GM12864 (cell line): Measurements from ENCODE around the gene RTTN.

Experiments
- DNase-seq: peaks from one replicate; pipeline ENCODE4 v3.0.0-alpha.2; 2011; ENCODE audit warnings: low read depth
- H3K4me3 ChIP-seq: 2 replicates; pipeline ENCODE4 v1.5.1; 2011; ENCODE audit warnings: mild to moderate bottlenecking, low read depth, low read length, control low read depth
- CTCF ChIP-seq: IDR thresholded peaks from 2 replicates; pipeline ENCODE4 v1.5.1; 2011; ENCODE audit warnings: low read depth, mild to moderate bottlenecking, moderate library complexity, low read length, control low read depth, inconsistent platforms; ENCODE audit errors: missing control alignments

Gene RTTN

GRCh38 chr18:69961718-69962117 is 243.8 kb downstream of the RTTN start:
- no peak for TF ChIP-seq CTCF
- no peak overlapping the region for H3K4me3 ChIP-seq
- no peak for DNase-seq

- no peak overlapping the region for H3K4me3 ChIP-seq
- no peak for TF ChIP-seq CTCF
These were observed 247.1 kb downstream of the RTTN start for GRCh38 chr18:69958422-69958821.

GRCh38 chr18:69957747-69958146 is 247.7 kb downstream of the RTTN start:
- DNase-seq, result no peak
- TF ChIP-seq CTCF, result no peak
- H3K4me3 ChIP-seq, result no peak overlapping the region

More at GRCh38 chr18:69958422-69958821, 247.1 kb downstream of the RTTN start:
- DNase-seq, result no peak

GRCh38 chr18:69956665-69957620 is 248.5 kb downstream of the RTTN start:
- DNase-seq, result no peak
- H3K4me3 ChIP-seq, result no peak overlapping the region
- TF ChIP-seq CTCF, result no peak

GRCh38 chr18:69956057-69956456 is 249.4 kb downstream of the RTTN start:
- DNase-seq, result no peak
- no peak overlapping the region for H3K4me3 ChIP-seq
- TF ChIP-seq CTCF, result no peak

GRCh38 chr18:69954719-69955480 is 250.6 kb downstream of the RTTN start:
- TF ChIP-seq CTCF, result no peak
- DNase-seq, result no peak
- H3K4me3 ChIP-seq, result no peak overlapping the region
